GM23248 (cell line): ENCODE results near the gene MAN1C1.

Experiments
- EZH2 ChIP-seq: fragments of 200-600 bp; sonication (generic); IDR thresholded peaks from 2 replicates; pipeline ENCODE4 v1.6.1; 2018; ENCODE audit warnings: antibody characterized with exemption, mild to moderate bottlenecking; ENCODE audit not compliant: insufficient read depth, poor library complexity, severe bottlenecking
- EZH2phosphoT487 ChIP-seq: fragments of 200-600 bp; sonication (generic); IDR thresholded peaks from 2 replicates; pipeline ENCODE4 v1.6.1; 2018; ENCODE audit warnings: antibody characterized with exemption, moderate library complexity, mild to moderate bottlenecking, low read depth; ENCODE audit not compliant: insufficient read depth

GRCh38 chr1:25698252-25698651 is 81.7 kb downstream of the MAN1C1 start:
- TF ChIP-seq EZH2phosphoT487 (no peak), EZH2 (no peak)
